ENCODE data around the gene IGFBP5.

Gene IGFBP5

DNA sequence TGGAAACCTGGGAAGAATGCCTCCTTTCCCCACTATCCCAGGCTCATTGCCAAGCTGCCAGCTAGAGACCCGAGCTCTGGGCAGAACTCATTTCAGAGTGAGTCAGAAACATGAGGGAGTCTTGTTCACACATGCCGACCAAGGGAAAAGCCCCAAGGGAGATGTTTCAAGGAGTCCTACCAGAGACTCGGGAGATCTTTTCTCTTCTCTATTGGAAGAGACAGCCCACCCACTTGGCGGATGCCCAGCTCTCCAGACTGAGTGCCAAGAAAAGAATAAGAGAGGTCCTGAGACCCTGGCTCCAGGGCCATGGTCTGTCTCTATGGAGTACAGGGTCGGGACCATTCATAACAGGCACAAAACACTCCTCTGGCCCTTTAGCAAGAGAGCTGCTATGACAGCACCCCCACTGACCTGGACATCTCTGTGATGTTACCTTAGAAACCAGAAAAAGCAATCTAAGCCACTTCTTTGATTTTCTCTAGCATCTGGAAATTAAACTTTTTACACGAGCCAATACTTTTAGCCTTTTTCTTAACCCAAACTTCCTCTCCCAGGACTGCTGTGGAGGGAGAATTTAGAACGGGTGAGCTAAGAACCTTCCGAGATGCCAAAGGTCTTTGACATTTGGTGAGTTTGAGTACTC, 18.5 kb upstream of the IGFBP5 start:
- peak; percentile 93 to 99 for DNase-seq

DNA sequence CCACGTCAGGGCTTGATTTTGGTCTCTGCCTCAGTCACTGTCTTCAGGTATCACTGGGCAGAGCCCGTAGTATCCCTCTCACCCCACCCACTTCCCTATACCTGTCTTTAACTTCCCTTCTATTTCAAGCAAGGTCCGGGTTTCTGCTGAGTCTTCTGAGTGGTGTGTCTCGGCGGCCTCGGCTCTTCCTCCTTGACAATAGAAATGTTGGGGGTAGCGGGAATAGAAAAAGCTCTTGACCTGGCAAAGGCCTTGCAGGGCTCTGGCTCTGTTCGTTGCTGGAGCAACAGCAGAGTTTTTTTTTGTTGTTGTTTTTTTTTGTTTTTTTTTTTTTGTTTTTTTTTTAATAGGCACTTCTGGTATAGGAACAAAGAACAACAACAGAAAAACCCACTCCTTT, 16.0 kb upstream of the IGFBP5 start:
- DNase-seq: no peak

DNA sequence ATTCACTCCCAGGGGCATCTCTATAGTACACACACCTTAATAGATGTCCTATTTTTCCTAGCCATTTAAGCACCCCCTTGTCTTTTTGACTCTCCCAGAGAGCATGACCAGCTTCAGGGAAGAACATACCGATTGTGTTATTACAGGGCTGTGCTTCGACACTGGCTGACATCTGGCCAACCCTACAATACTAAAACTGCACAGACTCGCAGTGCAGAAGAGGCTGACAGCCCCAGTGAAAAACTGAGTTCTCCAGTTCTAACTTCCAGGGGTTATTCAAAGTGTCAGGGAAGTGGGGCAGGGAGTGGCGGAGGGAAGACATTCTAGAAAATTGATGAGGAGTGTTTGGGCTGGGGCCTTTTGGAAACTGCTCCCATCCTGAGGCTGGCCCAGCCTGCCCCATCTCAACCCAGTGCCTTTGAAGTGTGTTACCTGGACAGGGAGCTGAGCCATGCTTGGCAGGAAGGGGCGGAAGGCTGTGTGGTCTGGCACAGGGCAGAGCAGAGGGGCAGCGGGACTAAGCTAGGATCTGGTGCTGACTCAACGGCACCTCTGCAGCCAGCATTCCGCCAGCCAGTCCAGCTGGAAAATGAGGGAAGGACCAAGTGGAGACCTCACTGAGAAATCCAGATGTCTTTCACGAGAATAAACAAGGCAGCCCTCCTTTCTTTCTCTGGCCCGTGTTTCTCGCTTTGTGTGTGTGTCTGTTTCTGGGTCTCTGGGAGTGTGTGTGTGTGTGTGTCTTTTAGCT, 15.4 kb upstream of the IGFBP5 start:
- DNase-seq: no peak

DNA sequence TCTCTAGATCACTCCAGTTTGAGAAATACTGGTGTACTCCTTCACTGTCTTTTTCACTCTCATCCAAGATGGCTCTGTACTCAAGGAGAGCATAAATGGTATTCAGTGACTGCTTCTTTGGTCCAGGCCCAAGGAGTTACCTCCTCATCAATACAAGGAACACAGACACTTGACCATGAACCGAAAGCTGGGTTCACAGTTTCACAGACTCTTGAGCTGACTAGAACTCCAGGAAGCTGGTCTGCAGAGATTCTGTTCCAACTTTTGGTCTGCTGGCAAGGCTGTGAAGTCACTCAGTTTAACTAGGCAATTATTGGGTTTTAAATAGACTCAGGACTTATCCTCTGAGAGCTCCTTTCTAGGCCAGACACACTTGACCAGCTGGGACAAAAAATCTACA, 7.4 kb upstream of the IGFBP5 start:
- no peak for DNase-seq

DNA sequence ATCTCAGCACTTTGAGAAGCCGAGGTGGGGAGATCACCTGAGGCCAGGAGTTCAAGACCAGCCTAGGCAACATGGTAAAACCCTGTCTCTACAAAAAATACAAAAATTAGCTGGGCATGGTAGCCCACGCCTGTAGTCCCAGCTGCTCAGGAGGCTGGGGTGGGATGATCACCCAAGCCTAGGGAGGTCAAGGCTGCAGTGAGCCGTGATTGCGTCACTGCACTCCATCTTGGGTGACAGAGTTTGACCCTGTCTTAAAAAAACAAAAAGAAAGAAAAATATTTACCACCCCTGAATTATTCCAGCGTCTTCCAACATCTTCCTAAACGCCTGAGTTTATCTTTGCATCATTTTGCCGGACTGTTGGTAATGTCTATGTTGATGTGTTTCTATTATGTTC, 6.2 kb upstream of the IGFBP5 start:
- no peak for DNase-seq

DNA sequence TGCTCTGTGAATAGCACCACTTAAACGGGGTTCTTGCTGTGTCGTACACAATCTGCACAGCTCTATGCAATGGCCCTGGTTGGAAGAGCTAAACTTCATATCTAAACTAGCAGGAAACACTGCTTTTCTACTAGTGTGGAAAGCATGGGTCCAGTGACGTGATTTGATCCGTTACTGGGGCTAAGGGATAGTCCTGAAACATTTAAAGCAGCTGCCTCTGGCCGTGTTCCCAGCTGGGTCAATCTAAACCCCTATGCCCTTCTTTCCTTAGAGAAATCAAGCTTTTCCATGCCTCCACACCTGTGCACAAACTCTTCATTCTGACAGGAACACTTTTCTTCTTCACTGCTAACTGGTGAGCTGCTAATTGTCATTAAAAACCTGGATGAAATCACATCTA, 5.4 kb upstream of the IGFBP5 start:
- no peak for DNase-seq

DNA sequence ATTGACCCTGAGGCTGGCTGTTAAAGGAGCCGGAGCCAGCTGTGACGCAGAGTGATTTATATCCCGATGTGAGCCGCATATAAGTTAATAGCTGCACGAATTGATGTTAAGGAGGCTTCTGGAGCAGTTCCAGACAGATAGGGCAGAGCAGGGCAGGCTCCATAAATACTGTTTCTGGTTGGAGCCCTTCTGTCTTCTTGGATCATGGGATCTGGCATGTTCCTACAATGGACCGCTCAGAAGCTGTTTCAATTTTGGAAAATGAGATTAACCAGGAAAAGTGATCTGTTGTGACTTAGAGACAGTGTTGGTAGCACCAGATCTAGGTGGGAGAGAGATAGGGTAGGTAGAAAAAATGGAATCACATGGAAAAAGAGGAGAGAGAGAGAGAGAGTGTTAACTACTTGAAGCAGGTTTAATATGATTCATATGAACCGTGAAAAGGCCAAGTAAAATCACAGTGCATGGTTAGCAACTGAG, 4.8 kb upstream of the IGFBP5 start:
- DNase-seq: peak in 1 of 2 experiments; percentile 64

DNA sequence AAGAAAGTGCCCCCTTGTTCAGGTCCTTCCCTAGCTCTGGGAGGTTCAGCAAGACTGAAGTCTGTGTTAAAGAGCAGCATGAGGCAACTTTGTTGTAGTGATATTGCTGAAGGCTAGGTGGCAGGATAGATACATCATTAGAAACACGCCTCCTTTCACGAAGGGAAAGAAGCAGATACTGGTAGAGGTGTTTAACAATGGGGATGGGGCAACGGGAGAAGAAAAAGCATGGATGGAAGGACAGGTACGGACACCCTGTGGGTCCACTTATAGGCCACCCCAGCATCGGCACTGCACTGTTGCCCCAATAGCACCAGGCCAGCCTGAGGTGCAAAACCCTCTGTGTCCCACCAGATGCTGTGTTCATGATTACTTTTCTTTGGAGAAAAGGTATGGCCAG, 3.5 kb upstream of the IGFBP5 start:
- DNase-seq: peak; percentile 36 to 83

DNA sequence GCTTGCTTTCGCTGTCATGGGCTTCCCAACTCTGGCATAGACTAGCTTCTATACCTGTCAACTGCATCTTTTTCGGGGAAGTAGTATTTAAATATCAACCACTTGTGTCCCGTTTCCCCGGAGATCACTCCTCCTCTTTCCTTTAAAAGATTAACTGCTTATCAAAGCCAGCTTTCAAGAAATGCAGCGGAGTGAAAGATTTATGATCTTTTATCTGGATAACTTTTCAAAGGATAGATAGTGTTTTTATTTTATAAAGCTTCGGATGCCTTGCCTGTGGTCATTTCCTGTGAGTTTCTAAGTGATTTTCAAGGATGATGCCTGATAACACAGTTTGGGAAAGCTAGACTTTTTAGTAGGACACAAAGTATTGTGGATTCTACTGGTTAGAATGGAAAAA, 2.9 kb upstream of the IGFBP5 start:
- no peak for DNase-seq

DNA sequence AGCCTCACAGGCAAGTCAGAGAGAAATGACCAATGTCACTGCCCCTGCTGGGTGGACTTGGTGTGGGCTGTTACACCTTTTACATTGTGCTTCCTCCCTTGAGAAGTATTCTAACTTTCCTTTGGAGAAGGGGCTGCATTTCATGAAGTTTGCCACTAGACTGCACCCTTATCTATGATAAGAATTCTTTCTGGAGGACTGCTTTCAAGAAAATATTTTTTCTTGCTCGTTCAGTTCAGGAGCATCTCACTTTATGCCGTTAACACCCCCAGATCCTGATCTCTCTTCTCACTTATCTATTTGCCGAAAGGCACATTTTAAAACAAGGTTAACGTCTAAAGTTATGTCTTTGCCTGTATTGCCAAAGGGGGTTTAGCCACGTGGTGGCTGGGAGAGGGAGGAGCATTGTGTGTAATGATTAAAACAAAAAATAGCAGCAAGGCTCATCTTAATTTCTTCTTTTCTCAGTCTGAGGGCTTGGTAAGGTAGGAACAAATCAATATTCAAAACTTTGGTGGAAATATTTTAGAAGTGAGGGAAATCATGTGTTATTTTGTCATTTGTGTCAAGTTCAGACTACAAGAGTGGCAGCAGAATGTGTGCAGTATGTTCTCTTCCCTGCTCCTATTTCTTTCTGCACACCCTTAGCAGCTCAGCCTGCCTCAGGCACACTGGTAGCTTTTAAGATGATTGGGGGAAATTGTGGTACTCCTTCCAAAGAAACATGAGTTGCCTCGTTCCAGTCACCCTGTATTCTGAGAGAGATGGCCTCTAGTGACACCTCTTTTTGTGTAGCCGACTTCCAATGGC, 1.6 kb upstream of the IGFBP5 start:
- peak in 1 of 2 experiments; percentile 34 for DNase-seq

DNA sequence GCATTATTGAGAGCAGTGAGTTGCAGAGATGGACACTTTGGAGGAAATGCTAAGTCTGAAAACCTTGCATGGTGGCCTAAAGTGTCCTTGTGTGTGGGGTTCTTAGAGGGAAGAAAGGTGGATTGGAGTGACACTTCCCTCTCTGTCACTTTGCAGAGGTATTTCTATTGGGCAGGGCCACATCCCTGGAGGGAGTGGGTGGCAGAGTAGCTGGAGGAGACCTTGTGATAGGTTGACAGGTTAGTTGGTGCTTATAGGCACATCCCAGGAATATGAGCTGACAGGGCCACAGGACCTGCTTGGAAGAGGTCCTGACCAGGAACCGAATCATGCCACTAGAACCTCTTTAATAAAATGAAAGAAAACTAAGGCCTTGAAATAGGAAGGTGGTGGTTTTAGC, 972 bp upstream of the IGFBP5 start:
- no peak for DNase-seq

DNA sequence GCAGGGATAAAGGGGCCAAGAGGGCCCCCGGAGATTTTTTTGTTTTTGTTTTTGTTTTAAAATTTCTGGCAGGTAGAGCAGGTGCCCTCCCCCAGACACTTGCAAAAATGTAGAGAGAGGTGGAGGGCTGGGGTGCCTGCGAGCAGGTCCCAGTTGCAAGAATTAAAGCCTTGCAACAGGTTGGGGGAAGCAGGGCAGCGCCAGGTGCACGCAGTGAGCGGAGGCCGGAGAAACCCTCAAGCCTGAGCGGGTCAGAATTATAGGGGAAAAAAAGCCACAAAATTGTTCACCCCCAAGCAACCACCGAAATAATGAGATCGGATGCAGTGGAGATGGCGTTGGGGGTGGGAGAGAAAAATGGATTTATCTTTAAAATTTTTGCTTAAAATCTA, 527 bp downstream of the IGFBP5 start:
- no peak for DNase-seq

DNA sequence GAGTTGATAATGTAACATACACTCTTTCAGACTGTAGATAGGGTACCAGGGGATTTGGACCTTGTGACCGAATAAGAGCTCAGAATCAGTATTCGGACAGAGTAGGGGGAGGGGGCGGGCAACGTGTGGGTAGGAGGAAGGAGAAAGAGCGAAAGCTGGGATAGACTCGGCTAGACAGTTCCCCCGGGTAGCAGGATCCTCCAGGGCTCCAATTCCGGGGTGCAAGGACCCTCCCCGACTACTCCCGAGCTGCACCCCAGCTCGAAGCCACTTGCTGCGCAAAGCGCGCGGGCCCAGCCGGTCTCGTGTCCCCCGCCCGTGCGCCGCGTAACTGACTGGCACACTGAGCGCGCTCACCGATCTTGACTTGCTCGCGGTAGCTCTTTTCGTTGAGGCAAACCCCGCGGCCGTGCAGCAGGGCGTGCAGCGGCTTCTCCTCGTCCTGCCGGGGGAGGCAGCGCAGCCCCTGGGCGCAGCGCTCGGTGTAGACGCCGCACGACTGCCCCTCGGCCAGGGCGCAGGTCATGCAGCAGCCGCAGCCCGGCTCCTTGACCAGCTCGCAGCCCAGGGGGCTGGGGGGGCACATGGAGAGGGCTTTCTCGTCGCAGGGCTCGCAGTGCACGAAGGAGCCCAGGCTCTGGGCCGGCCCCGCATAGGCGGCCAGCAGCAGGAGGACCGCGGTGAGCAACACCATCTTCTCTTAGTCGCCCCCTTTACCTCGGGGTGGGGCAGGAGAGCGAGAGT, 1.1 kb downstream of the IGFBP5 start:
- peak in 1 of 2 experiments; percentile 71 for DNase-seq

DNA sequence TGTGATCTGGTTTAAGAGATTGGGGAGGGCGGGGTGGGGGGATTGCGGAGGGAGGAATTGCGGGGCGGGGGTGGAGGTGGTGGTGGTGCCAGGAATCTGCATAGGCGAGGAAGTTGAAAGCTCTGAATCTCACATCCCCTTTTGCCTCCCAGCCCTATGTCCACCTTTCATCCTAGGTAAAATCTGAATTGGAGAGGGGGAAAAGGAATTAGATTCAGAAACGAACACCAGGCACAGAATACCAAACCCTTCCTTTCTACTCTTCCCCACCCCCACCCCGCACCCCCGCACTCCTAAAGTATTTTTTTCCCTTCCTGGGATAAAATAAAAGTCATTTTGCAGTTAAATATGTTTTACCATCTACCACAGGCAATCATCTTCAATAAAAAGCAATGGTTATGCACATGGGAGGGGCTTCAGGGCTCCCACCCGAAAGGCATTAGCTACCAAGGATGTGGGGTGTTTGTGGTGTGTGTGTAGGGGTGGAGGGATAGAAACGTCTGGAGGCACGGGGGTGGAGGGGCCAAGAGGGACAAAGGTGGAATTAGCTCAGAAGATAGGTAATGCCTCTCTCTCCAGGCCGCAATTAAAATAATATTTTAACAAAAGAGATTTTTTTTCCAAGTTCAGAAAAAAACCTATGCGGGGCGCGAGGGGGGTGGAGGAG, 1.8 kb downstream of the IGFBP5 start:
- DNase-seq: peak in 1 of 2 experiments; percentile 32

DNA sequence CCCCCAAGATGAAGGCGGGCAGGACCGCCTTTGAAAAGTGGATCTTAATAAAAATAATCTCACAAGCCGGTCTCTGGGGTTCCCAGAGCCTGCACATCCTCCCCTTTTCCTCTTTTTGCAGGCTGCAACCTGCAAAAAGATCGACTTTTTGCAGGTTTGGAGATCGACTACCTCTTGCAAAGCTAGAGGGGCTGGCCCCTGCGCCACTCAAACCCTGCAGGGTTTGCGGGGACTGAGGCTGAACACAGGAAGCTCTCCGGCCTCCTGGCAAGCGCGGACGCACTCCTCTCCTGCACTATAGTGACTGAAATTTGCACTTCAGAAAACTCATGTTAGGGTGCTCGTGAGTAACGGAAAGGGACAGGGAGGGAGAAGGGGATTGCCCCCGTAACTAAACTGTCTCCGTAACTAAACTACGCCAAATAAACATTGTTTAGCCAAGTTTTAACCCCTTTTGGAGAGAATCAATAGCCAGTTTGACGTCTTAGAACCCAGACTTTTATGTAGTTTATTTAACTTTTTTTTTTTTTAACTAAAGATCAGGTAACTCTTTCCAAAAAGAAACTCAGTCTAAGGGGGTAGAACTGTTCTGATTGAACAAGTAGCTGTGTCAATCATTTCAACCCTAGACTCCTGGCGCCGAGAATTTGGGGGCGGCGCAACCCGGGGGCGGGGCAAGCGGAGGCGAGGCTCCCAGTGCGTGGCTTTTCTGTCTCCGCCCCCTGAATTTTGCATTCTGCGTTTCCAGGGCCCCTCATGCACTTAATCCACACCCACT, 2.5 kb downstream of the IGFBP5 start:
- peak; percentile 86 to 95 for DNase-seq

DNA sequence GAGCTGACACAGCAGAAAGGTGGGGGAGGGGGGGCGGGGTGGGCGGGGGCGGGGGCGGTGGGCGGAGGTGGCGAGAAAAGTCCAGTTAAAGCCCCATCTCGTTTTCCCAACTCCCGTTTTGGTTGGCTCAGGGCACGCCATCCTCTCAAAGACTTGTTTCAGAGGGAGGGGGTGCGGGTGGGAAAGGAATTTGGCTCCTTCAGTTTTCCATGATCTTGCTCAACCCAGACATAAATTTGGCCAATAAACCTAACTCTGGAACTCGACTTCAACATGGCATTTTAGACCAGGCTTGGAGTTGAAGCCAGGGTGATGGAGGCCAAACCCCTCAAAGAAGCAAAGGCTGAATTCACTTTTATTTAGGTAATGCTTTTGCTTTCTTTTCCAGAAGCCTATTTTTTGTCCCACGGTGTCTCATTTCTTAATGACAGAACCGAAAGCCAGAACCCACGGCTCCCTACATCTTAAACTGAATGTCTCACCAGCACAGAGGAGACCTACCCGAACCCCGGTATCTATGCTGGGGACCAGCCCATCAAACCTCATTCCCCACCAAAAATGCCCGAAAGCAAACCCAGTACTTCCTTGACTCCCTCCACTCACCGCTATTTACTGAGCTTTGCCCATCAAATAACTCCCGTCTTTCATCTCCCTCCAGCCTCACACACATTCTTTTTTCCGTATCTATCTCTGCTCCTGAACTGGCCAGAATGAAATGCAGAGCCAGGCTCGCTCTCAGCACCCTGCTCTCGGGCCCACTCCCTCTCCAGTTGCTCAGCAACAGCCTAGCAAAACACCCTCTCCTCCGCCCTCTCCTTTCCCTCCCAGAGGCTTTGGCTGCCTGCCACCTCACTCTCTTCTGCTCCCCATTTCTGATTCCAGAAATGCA, 4.3 kb downstream of the IGFBP5 start:
- DNase-seq: peak; percentile 76 to 89

DNA sequence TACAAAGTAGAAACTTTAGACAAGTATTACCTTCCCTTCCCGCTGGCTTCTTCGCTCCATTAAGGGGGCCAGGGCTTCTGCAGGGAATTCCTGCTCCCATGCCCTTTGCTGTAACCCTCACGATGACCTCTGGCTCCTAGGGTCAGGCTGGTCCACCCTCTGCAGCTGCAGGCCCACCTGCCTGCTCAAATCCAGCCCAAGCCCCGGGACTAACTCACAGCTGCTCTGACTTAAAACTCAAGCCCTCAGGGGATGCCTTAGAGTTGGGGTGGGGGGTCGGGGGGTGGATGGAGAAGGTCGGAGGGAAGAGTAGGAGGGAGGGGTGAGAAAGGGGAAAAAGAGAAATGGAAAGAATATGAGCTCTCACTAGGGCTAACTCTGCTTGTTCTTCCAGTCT, 4.9 kb downstream of the IGFBP5 start:
- DNase-seq: no peak

DNA sequence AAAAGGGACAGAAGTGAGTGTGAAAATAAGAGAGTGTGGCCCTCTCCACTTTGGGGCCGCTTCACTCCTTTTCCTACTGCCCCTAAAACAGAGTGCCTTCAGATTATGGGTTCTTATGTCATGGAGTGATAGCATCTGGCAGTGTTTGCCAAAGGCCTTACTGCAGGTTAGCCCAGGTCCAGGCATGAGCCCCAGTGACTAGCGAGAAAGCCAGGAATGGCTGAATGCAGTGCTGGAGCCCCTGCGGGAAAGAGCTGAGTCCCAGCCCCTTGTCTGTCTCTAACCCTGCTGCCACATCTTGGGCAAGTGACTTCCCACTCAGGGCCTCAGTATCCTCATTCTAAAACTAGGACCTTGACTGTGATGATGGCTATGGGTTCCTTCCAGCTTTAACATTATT, 6.0 kb downstream of the IGFBP5 start:
- no peak for DNase-seq

DNA sequence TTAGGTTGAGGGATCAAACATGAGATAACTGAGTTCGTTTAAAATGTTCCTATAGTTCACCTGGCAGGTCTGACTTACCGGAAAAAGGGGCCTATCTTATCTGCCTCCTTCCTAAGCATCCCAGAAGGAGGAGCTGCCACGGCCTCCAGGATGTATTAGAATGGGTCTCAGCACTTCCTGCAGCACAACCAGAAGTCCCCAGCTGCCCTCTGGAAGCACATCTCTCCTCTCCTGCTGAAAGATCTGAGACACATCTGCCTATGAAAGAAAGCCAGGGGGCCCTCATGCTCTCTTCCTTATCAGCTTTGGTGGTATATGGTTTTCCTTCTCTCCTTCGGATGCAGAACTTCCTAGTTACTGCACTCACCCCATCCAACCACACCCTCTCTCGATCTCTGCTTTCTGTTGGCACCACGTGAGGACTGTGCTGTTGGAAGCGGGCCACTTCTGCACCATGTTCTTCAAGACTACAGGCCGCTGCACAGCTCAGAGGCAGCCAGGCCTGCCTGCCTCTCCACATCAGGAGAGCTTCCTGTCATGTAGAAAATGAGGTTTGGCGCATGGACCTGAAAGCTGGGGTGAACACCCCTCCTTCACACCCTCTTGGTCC, 6.5 kb downstream of the IGFBP5 start:
- peak in 1 of 2 experiments; percentile 57 for DNase-seq

DNA sequence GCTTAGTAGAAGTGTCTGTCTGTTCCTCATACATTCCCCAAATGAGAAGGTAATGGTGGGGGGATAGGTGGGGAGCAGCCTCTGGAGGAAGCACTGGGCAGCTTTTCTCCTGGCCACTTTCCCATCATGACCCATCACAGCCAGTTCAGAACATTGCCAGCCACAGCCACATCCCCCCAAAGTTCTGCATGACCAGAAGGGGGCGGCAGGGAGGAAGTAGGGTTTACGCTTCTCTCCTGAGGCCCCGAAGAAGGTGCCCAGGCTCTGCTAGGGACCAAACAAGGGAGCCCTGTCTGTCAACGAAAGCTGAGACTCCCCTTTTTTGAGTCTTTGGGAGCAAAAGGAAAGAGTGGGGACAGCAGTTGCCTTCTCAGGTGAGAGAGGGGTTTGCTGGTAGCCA, 7.7 kb downstream of the IGFBP5 start:
- DNase-seq: no peak

All from NCI-H446 (cell line).